HG03469 (cell line): ENCODE results near the gene EGLN2.
"Not testable (repeated sequence)": the region's sequence is repeated elsewhere in the genome, so short reads cannot be mapped to it uniquely, and the experiment has no call there.

Source experiments
- ATAC-seq: cut with Tn5 transposase; IDR thresholded peaks from one replicate; pipeline ENCODE4 v1.9.1; 2021; ENCODE audit warnings: mild to moderate bottlenecking, moderate library complexity, moderate number of reproducible peaks; ENCODE audit not compliant: unreplicated experiment

EGLN2 gene

DNA sequence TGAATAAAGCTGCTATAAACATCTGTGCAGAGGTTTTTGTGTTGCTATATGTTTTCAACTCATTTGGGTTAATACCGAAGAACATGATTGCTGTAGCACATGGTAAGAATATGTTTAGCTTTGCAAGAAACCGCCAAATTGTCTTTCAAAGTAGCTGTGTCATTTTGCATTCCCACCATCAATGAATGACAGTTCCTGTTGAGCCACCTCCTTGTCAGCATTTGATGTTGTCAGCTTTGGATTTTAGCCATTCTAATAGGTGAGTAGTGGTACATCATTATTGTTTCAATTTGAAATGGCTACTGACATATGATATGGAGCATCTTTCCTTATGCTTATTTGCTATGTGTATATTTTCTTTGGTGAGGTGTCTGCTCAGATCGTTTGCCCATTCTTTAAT, 43.0 kb downstream of the EGLN2 start:
- not testable (repeated sequence) for ATAC-seq

DNA sequence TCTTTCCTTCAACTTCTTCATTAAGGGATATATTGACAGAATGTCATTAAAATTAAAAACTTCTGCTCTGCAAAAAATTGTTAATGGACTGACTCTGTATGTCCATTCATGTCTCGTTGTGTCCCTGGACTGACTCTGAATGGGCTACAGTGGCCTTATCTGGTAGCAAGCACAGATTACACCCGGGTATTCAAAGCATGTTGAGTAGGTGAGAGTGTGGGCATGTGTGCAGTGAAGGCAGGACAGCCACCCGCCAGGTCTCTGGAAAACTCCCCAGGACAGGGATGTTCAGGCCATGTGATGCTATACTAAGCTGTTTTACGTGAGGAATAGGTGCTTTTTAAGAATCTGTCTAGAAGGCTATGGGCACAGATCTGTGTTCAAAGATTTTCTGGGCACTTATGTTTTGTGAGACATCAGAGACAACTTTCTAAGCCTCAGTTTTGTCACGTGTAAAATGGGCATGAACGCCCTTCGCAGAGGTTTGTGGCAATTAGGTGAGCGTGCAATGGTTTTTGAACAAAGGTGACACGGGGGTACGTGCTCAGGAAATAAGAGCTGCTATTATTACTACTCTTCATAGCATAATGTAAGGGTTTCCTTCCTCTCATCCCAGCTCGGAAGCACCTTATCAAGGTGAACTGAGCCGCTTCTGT, 44.1 kb downstream of the EGLN2 start:
- not testable (repeated sequence) for ATAC-seq

DNA sequence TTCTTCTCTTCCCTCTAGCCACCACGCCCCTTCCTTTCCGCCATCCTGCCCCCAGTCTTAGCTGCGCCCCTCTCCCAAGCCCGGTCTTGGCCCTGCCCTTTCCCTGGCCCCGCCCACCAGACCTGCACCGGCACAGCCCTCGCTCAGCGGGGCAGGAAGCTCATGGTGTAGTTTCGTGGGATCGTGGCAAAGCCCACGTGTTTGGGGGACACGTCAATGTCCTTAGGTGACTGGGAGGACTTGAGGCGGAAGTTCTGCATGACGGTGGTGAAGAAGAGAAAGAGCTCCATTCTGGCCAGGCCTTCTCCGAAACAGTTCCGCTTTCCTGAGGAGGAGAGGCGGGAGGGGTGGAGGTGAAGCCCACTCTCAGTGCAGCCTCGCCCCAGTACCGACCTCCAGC, 44.7 kb downstream of the EGLN2 start:
- ATAC-seq, result not testable (repeated sequence)

DNA sequence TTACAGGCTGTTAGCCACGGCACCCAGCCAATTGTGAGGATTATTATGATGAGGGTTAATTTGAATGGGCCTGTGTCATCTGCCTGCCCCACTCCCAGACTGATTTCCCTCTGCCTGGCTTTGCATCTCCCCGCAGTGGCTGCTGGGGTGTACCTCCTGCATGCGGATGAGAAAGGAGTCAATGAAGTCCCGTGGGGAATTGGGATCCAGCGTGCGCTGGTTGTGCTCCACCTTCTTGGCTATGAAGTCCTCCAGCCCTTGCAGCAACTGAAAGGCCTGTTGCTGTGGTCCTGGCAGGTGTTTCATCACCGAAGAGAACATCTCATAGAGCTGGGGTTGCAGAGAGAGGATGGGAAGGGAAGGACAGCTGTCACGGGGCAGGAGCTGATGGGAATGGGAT, 47.7 kb downstream of the EGLN2 start:
- ATAC-seq, result not testable (repeated sequence)

DNA sequence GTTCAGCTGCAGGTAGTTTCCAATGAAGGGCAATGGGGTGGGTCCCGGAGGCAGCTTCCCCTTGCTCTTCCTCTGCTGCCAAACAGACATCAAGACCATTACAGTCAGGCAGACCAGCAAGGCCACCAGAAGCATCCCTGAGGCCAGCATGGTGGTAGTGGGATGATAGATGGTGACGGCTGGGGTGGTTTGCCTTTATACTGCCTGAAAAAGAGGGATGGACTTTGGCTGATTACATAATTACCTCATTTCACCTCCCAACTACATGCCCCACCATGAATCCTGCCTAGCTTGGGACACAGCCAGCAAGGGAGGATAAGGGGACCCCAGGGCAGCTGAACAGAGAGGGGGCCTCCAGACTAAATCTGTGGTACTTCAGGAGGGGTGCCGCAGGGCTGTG, 51.3 kb downstream of the EGLN2 start, which contains the start of gene CYP2A6:
Gene CYP2A6, minus strand, starts transcription at position 171 of the 400 bp plus-strand sequence. Its CDS starts 21 bp downstream, at position 150.
- ATAC-seq, result not testable (repeated sequence)

DNA sequence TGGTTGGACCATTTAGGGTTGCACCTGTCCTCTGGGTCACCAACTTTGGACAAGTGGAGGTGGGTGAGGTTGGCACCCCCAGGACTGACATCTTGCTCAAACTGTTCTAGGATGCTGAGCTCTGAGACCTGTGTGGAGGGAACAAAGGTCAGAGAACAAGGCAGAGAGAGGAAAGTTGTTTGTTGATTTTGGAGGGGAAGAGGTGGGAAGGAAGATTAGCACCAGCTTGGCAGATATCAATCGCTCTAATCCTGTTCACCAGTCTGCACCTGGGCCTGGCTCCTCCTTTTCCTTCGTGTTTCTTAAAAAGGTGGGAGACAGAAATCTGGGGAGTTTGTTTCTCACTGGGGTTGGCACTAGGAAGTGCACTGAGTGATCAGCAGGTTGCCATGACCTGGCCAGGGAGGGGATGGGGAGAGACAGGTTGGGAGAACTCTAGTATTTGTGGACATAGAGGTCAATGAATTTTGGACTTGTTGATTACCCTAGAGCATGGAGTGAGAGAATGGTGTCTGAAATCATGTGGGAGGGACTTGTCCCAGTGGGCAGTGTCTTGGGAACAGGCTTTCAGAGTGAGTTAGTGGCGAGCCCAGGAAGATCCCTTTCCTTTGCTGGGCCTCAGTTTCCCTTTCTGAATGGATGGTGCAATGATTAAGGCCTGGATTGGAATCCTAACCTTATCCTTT, 53.6 kb downstream of the EGLN2 start:
- not testable (repeated sequence) for ATAC-seq
